HG03196 (cell line): ENCODE measurements around the gene KCNC3.

ENCODE experiments used
- ATAC-seq: cut with Tn5 transposase; IDR thresholded peaks from one replicate; pipeline ENCODE4 v1.9.1; 2021; ENCODE audit not compliant: unreplicated experiment

KCNC3 gene

GRCh38 chr19:50280074-50280473, 49.1 kb downstream of the KCNC3 start:
- ATAC-seq = no peak

- ATAC-seq = no peak
Measured at GRCh38 chr19:50277966-50278580, 51.1 kb downstream of the KCNC3 start.

- no peak for ATAC-seq
Measured at GRCh38 chr19:50276370-50277063, 52.7 kb downstream of the KCNC3 start.

GRCh38 chr19:50275577-50276368, 53.4 kb downstream of the KCNC3 start:
- no peak for ATAC-seq

DNA sequence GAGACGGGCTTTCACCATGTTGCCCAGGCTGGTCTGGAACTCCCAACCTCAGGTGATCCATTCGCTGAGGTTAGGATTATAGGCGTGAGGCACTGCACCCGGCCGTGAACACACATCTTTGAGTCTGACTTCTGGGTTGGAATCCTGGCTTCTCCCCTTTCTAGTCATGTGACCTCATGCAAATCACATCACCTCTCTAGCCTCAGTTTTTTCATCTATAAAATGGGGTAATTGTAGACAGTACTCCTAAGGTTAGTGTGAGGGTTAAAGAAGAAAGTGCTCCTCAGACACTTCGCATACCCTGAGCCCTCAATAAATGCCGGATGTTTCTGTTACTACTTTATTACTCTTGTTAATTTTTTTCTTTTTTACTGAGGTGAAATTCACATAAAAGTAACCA, 55.4 kb downstream of the KCNC3 start:
- no peak for ATAC-seq

DNA sequence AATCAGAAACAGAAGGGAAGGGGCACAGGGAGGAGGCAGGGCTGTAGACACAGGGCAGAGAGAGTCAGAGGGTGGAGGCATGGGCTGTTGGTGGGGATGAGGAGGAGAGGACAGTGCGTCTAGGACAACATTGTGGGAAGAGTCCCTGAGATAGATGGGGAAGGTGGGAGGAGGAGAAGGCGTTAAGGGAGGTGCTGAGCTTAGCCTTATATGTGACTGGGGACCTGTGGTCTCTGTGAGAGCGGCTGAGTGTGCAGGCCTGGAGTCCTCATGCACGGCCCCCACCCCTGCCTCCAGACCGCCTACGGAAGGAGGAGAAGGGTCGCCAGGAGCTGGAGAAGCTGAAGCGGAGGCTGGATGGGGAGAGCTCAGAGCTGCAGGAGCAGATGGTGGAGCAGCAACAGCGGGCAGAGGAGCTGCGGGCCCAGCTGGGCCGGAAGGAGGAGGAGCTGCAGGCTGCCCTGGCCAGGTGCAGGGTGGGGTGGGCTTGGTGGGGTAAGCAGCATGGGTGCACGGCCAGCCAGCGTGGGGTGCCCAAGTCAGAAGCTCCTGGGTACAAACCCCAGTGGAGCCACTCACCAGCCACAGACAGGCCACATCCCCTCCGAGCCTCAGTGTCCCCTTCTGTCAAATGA, 56.8 kb downstream of the KCNC3 start:
- ATAC-seq = no peak

DNA sequence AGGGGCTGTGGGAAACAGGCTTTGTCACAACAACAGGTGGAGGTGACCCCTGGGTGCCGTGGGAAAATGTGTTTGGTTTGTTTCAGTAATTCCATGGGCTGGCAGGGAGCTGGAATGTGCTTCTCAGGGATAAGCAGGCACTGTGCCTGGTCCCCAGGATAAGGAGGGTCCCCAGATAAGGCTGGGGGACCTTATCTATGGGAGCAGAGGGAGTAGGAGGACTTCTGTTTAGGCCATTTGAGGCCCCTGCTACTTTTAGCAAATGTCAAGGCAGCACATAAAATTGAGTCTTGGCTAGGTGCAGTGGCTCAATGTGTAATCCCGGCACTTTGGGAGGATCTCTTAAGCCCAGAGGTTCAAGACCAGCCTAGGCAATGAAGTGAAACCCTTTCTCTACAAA, 59.5 kb downstream of the KCNC3 start:
- ATAC-seq = no peak

DNA sequence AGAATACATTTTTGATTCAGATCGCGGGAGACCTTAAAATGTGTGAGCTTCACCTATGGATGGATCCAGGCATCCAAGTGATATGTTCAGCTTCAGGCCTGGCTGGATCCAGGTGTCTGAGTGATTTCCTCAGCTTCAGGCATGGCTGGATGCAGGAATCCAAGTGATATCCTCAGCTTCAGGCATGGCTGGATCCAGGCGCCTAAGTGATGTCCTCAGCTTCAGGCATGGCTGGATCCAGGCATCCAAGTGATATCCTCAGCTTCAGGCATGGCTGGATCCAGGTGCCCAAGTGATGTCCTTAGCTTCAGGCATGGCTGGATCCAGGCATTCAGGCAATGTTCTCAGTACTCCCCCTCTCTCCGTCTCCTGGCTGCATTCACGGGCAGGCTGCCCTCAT, 60.7 kb downstream of the KCNC3 start:
- ATAC-seq = no peak

GRCh38 chr19:50268041-50268440, 61.1 kb downstream of the KCNC3 start:
- no peak for ATAC-seq

- ATAC-seq = no peak
Measured at GRCh38 chr19:50266896-50267295, 62.3 kb downstream of the KCNC3 start.

DNA sequence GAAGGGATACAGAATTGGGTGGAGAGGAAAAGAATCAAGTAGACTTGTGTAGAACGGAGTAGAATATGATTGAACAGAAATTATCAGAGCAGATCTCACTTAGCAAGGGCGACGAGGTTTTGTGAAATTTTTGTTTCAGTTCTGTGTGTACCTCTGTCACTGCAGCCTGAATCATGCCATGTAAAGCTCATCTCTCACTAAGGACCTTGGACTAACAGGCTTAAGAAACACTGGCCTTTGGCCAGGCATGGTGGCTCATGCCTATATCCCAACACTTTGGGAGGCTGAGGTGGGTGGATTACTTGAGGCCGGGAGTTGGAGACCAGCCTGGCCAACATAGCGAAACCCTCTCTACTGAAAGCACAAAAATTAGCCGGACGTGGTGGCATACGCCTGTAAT, 63.1 kb downstream of the KCNC3 start:
- no peak for ATAC-seq

GRCh38 chr19:50264483-50265186, 64.5 kb downstream of the KCNC3 start:
- ATAC-seq = no peak

DNA sequence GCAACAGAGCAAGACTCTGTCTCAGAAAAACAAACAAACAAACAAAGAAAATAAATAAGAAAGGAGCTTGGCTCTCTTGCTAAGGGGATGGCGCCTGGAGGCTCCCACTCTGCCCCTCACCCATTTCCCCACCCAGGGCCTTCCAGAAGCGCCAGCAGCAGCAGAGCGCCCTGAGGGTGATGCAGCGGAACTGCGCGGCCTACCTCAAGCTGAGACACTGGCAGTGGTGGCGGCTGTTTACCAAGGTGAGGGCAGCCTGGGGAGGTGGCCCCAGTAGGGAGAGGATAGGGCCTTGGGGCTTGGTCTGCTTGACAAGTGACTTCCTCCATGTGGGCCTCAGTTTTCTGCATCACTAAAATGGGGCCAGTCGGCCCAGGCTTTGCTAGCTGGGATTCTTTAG, 66.0 kb downstream of the KCNC3 start:
- no peak for ATAC-seq
